WTC11 (cell line): ENCODE measurements around the gene SNX13. TPM values are rescaled to one million over a fixed set of nuclear protein-coding genes. Genes with fewer than 3 reads are reported as not detected.

ENCODE experiments used
- ATAC-seq: fragments of 200-7000 bp; cut with Tn5 transposase; 2 replicates; pipeline ENCODE4 v1.10.0; 2021; ENCODE audit warnings: mild to moderate bottlenecking, moderate library complexity
- CTCF ChIA-PET: fragments of 300-600 bp; sonication (Branson Sonifier 250); formaldehyde crosslinking; loops from one replicate; lab custom pipeline; 2021; ENCODE audit warnings: antibody characterized with exemption; lab: Charles Lee
- POLR2A ChIA-PET: fragments of 350-600 bp; sonication (Branson Sonifier 250); formaldehyde crosslinking; loops from one replicate; lab custom pipeline; 2021; ENCODE audit warnings: antibody characterized with exemption; lab: Charles Lee
- DNase-seq: peaks from one replicate; pipeline ENCODE4 v3.0.0; 2021; ENCODE audit warnings: low spot score
- H3K27ac Mint-ChIP-seq: 2 replicates; pipeline ENCODE4 v1.8.0; 2021; ENCODE audit warnings: mixed read lengths
- H3K27me3 Mint-ChIP-seq: 2 replicates; pipeline ENCODE4 v1.8.0; 2021; ENCODE audit warnings: low read depth, mild to moderate bottlenecking, moderate library complexity, mixed read lengths
- H3K36me3 Mint-ChIP-seq: 2 replicates; pipeline ENCODE4 v1.8.0; 2021; ENCODE audit warnings: mixed read lengths
- H3K4me1 Mint-ChIP-seq: 2 replicates; pipeline ENCODE4 v1.8.0; 2022; ENCODE audit warnings: mixed read lengths
- H3K4me3 Mint-ChIP-seq: 2 replicates; pipeline ENCODE4 v1.8.0; 2021; ENCODE audit warnings: mild to moderate bottlenecking, moderate library complexity, mixed read lengths
- H3K9me3 Mint-ChIP-seq: 2 replicates; pipeline ENCODE4 v1.8.0; 2021; ENCODE audit warnings: mixed read lengths
- CDX4 ChIP-seq: fragments of 250-450 bp; sonication (Bioruptor Pico); IDR thresholded peaks from 2 replicates; pipeline ENCODE4 v1.9.0; 2021; ENCODE audit warnings: moderate library complexity, mild to moderate bottlenecking, inconsistent platforms, borderline replicate concordance
- E2F5 ChIP-seq: sonication (generic); formaldehyde crosslinking; IDR thresholded peaks from 2 replicates; pipeline ENCODE4 v1.8.1; 2022; ENCODE audit warnings: mild to moderate bottlenecking, moderate library complexity, missing genetic modification reagents
- NR1H2 ChIP-seq: sonication (generic); formaldehyde crosslinking; IDR thresholded peaks from 2 replicates; pipeline ENCODE4 v1.9.0; 2021; ENCODE audit warnings: mild to moderate bottlenecking, moderate library complexity, missing genetic modification reagents
- NR2C2 ChIP-seq: sonication (generic); formaldehyde crosslinking; IDR thresholded peaks from 2 replicates; pipeline ENCODE4 v1.8.0; 2022; ENCODE audit warnings: mild to moderate bottlenecking, missing genetic modification reagents
- OVOL2 ChIP-seq: fragments of 250-450 bp; sonication (Bioruptor Pico); IDR thresholded peaks from 2 replicates; pipeline ENCODE4 v1.9.0; 2021; ENCODE audit warnings: mild to moderate bottlenecking, borderline replicate concordance
- PRRX2 ChIP-seq: fragments of 250-450 bp; sonication (Bioruptor Pico); IDR thresholded peaks from 2 replicates; pipeline ENCODE4 v1.8.0; 2021; ENCODE audit warnings: mild to moderate bottlenecking
- SMAD3 ChIP-seq: sonication (generic); formaldehyde crosslinking; IDR thresholded peaks from 2 replicates; pipeline ENCODE4 v1.8.0; 2022; ENCODE audit warnings: missing genetic modification reagents, mild to moderate bottlenecking, borderline replicate concordance
- TCF7 ChIP-seq: sonication (generic); formaldehyde crosslinking; IDR thresholded peaks from 2 replicates; pipeline ENCODE4 v1.8.0; 2022; ENCODE audit warnings: mild to moderate bottlenecking, low read depth, missing genetic modification reagents, moderate library complexity
- ZNF281 ChIP-seq: sonication (generic); formaldehyde crosslinking; IDR thresholded peaks from 2 replicates; pipeline ENCODE4 v1.8.0; 2023; ENCODE audit warnings: mild to moderate bottlenecking, missing genetic modification reagents
- total RNA-seq: library from RNA; stranded (reverse); gene quantifications from 3 replicates; pipeline ENCODE4 v1.2.3, GENCODE V29; 2021
- TF ChIP-seq, protein P1 (sequence below): sonication (generic); formaldehyde crosslinking; IDR thresholded peaks from 2 replicates; pipeline ENCODE4 v1.8.0; 2023; ENCODE audit warnings: missing genetic modification reagents, mild to moderate bottlenecking, borderline replicate concordance
- TF ChIP-seq, protein P2 (sequence below): sonication (generic); formaldehyde crosslinking; conservative IDR thresholded peaks from 2 replicates; pipeline ENCODE4 v1.8.1; 2023; ENCODE audit warnings: mild to moderate bottlenecking, low read depth, missing genetic modification reagents, moderate library complexity

SNX13 gene
- total RNA-seq, 1 experiment from 2014 or later = 27.5 TPM

GRCh38 chr7:17907014-17907413 lies 33.3 kb downstream of the SNX13 start (continued):
- TF ChIP-seq, protein P1, sequence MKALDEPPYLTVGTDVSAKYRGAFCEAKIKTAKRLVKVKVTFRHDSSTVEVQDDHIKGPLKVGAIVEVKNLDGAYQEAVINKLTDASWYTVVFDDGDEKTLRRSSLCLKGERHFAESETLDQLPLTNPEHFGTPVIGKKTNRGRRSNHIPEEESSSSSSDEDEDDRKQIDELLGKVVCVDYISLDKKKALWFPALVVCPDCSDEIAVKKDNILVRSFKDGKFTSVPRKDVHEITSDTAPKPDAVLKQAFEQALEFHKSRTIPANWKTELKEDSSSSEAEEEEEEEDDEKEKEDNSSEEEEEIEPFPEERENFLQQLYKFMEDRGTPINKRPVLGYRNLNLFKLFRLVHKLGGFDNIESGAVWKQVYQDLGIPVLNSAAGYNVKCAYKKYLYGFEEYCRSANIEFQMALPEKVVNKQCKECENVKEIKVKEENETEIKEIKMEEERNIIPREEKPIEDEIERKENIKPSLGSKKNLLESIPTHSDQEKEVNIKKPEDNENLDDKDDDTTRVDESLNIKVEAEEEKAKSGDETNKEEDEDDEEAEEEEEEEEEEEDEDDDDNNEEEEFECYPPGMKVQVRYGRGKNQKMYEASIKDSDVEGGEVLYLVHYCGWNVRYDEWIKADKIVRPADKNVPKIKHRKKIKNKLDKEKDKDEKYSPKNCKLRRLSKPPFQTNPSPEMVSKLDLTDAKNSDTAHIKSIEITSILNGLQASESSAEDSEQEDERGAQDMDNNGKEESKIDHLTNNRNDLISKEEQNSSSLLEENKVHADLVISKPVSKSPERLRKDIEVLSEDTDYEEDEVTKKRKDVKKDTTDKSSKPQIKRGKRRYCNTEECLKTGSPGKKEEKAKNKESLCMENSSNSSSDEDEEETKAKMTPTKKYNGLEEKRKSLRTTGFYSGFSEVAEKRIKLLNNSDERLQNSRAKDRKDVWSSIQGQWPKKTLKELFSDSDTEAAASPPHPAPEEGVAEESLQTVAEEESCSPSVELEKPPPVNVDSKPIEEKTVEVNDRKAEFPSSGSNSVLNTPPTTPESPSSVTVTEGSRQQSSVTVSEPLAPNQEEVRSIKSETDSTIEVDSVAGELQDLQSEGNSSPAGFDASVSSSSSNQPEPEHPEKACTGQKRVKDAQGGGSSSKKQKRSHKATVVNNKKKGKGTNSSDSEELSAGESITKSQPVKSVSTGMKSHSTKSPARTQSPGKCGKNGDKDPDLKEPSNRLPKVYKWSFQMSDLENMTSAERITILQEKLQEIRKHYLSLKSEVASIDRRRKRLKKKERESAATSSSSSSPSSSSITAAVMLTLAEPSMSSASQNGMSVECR (CRISPR knock-in tag) = no peak
- TF ChIP-seq E2F5 (CRISPR knock-in tag) (no peak), ZNF281 (CRISPR knock-in tag) (no peak), PRRX2 (CRISPR knock-in tag) (no peak), SMAD3 (CRISPR knock-in tag) (no peak), NR2C2 (CRISPR knock-in tag) (no peak), NR1H2 (CRISPR knock-in tag) (no peak), OVOL2 (CRISPR knock-in tag) (no peak), CDX4 (CRISPR knock-in tag) (no peak)

GRCh38 chr7:17903337-17903736 lies 37.0 kb downstream of the SNX13 start:
- Mint-ChIP-seq H3K4me3 (no peak overlapping the region), H3K9me3 (no peaks in the 10 kb centered on the region), H3K27me3 (no peaks in the 10 kb centered on the region), H3K4me1 (peaks cover 48% of the 10 kb centered on the region)
- POLR2A ChIA-PET = no interaction called here
- TF ChIP-seq, protein P2, sequence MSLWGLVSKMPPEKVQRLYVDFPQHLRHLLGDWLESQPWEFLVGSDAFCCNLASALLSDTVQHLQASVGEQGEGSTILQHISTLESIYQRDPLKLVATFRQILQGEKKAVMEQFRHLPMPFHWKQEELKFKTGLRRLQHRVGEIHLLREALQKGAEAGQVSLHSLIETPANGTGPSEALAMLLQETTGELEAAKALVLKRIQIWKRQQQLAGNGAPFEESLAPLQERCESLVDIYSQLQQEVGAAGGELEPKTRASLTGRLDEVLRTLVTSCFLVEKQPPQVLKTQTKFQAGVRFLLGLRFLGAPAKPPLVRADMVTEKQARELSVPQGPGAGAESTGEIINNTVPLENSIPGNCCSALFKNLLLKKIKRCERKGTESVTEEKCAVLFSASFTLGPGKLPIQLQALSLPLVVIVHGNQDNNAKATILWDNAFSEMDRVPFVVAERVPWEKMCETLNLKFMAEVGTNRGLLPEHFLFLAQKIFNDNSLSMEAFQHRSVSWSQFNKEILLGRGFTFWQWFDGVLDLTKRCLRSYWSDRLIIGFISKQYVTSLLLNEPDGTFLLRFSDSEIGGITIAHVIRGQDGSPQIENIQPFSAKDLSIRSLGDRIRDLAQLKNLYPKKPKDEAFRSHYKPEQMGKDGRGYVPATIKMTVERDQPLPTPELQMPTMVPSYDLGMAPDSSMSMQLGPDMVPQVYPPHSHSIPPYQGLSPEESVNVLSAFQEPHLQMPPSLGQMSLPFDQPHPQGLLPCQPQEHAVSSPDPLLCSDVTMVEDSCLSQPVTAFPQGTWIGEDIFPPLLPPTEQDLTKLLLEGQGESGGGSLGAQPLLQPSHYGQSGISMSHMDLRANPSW (CRISPR knock-in tag) = no peak
- TF ChIP-seq, protein P1 (CRISPR knock-in tag) = no peak
- no peak for TF ChIP-seq TCF7 (CRISPR knock-in tag)
- TF ChIP-seq, all 79 proteins: peak for 0
- DNase-seq (no peak), ATAC-seq (no peak)
- Mint-ChIP-seq H3K36me3 (no peaks in the 10 kb centered on the region), H3K27ac (no peak overlapping the region)
- CTCF ChIA-PET = interaction anchor here (1.0 kb wide), 1 partner anchor 86 kb away, joined by 3 read pairs; no protein-coding TSS in a partner anchor
